OCI-LY1 (cell line): Measurements from ENCODE around the gene JCAD.

Experiments
- EZH2 ChIP-seq: fragments of 200-600 bp; sonication (generic), shearing (Covaris generic); IDR thresholded peaks from 2 replicates; pipeline ENCODE4 v1.8.0; 2017; ENCODE audit warnings: borderline replicate concordance, mixed run types, mild to moderate bottlenecking, antibody characterized with exemption, low read length, moderate library complexity, mixed read lengths
- TF ChIP-seq, protein P1 (sequence below): fragments of 200-600 bp; sonication (generic), shearing (Covaris generic); IDR thresholded peaks from 2 replicates; pipeline ENCODE4 v1.5.1; 2017; ENCODE audit warnings: mild to moderate bottlenecking, antibody characterized with exemption, low read length, moderate library complexity, mixed read lengths

- TF ChIP-seq, protein P1, sequence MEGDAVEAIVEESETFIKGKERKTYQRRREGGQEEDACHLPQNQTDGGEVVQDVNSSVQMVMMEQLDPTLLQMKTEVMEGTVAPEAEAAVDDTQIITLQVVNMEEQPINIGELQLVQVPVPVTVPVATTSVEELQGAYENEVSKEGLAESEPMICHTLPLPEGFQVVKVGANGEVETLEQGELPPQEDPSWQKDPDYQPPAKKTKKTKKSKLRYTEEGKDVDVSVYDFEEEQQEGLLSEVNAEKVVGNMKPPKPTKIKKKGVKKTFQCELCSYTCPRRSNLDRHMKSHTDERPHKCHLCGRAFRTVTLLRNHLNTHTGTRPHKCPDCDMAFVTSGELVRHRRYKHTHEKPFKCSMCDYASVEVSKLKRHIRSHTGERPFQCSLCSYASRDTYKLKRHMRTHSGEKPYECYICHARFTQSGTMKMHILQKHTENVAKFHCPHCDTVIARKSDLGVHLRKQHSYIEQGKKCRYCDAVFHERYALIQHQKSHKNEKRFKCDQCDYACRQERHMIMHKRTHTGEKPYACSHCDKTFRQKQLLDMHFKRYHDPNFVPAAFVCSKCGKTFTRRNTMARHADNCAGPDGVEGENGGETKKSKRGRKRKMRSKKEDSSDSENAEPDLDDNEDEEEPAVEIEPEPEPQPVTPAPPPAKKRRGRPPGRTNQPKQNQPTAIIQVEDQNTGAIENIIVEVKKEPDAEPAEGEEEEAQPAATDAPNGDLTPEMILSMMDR: no peak
- TF ChIP-seq EZH2: no peak
These were observed 77.9 kb downstream of the JCAD start for GRCh38 chr10:29981510-29981909.
